Memory B cell (primary cell): ENCODE data around the gene ROR2.
"Not testable (repeated sequence)": the region's sequence is repeated elsewhere in the genome, so short reads cannot be mapped to it uniquely, and the experiment has no call there.

Source experiments
- ATAC-seq: fragments of 150-1000 bp; cut with Tn5 transposase; 2 replicates; pipeline ENCODE4 v1.10.0; 2021; ENCODE audit warnings: low read depth, mild to moderate bottlenecking, moderate library complexity
- DNase-seq, 2 donors: peaks; one replicate each; pipeline ENCODE4 v3.0.0; 2022; ENCODE audit warnings: low spot score in 2 of 2
- H3K27ac Mint-ChIP-seq: one replicate; pipeline ENCODE4 v1.8.0; 2022; ENCODE audit warnings: mild to moderate bottlenecking, moderate library complexity, mixed read lengths
- H3K27me3 Mint-ChIP-seq: one replicate; pipeline ENCODE4 v1.8.0; 2022; ENCODE audit warnings: mixed read lengths
- H3K36me3 Mint-ChIP-seq: one replicate; pipeline ENCODE4 v1.8.0; 2022; ENCODE audit warnings: mild to moderate bottlenecking, mixed read lengths
- H3K4me1 Mint-ChIP-seq: one replicate; pipeline ENCODE4 v1.8.0; 2022; ENCODE audit warnings: mixed read lengths
- H3K4me3 Mint-ChIP-seq: one replicate; pipeline ENCODE4 v1.8.0; 2022; ENCODE audit warnings: mild to moderate bottlenecking, moderate library complexity, mixed read lengths
- H3K9me3 Mint-ChIP-seq: one replicate; pipeline ENCODE4 v1.8.0; 2022; ENCODE audit warnings: mixed read lengths

ROR2 gene

GRCh38 chr9:91923145-91923544, 26.9 kb downstream of the ROR2 start:
- Mint-ChIP-seq H3K4me1 (peaks cover 5% of the 10 kb centered on the region), H3K36me3 (no peaks in the 10 kb centered on the region), H3K27ac (no peak overlapping the region), H3K9me3 (peaks cover 2% of the 10 kb centered on the region), H3K27me3 (peaks cover 21% of the 10 kb centered on the region), H3K4me3 (no peak overlapping the region)
- DNase-seq (no peak), ATAC-seq (no peak)

GRCh38 chr9:91921371-91921770, 28.7 kb downstream of the ROR2 start:
- H3K27me3 Mint-ChIP-seq: peaks cover 21% of the 10 kb centered on the region
- H3K4me3 Mint-ChIP-seq: no peak overlapping the region
- H3K9me3 Mint-ChIP-seq: peaks cover 2% of the 10 kb centered on the region
- H3K4me1 Mint-ChIP-seq: peaks cover 5% of the 10 kb centered on the region
- no peaks in the 10 kb centered on the region for H3K36me3 Mint-ChIP-seq
- DNase-seq (no peak), ATAC-seq (no peak)
- H3K27ac Mint-ChIP-seq: no peak overlapping the region

- DNase-seq (no peak), ATAC-seq (no peak)
- Mint-ChIP-seq H3K4me3 (no peak overlapping the region), H3K4me1 (peaks cover 5% of the 10 kb centered on the region), H3K9me3 (peaks cover 2% of the 10 kb centered on the region), H3K27ac (no peak overlapping the region), H3K27me3 (peaks cover 21% of the 10 kb centered on the region), H3K36me3 (no peaks in the 10 kb centered on the region)
Measured at GRCh38 chr9:91920630-91921350, 29.2 kb downstream of the ROR2 start.

- Mint-ChIP-seq H3K27me3 (peaks cover 15% of the 10 kb centered on the region), H3K4me3 (no peak overlapping the region), H3K9me3 (peaks cover 2% of the 10 kb centered on the region), H3K4me1 (peaks cover 5% of the 10 kb centered on the region), H3K27ac (no peak overlapping the region), H3K36me3 (no peaks in the 10 kb centered on the region)
- ATAC-seq (no peak), DNase-seq (no peak)
Measured at GRCh38 chr9:91919621-91920020, 30.4 kb downstream of the ROR2 start.

GRCh38 chr9:91917436-91917835, 32.6 kb downstream of the ROR2 start:
- ATAC-seq (no peak), DNase-seq (no peak)
- Mint-ChIP-seq H3K27me3 (peaks cover 9% of the 10 kb centered on the region), H3K27ac (no peak overlapping the region), H3K36me3 (no peaks in the 10 kb centered on the region), H3K4me1 (peaks cover 5% of the 10 kb centered on the region), H3K4me3 (no peak overlapping the region), H3K9me3 (peaks cover 2% of the 10 kb centered on the region)

GRCh38 chr9:91915524-91916263, 34.3 kb downstream of the ROR2 start:
- DNase-seq: no peak
- Mint-ChIP-seq H3K27ac (no peak overlapping the region), H3K4me1 (peaks cover 5% of the 10 kb centered on the region), H3K27me3 (peaks cover 6% of the 10 kb centered on the region), H3K4me3 (no peak overlapping the region), H3K36me3 (no peaks in the 10 kb centered on the region), H3K9me3 (no peaks in the 10 kb centered on the region)
- ATAC-seq: no peak

- H3K27me3 Mint-ChIP-seq: peaks cover 5% of the 10 kb centered on the region
- no peak overlapping the region for H3K4me3 Mint-ChIP-seq
- no peak overlapping the region for H3K27ac Mint-ChIP-seq
- no peak for DNase-seq
- H3K36me3 Mint-ChIP-seq: no peaks in the 10 kb centered on the region
- H3K4me1 Mint-ChIP-seq: no peaks in the 10 kb centered on the region
- no peaks in the 10 kb centered on the region for H3K9me3 Mint-ChIP-seq
- no peak for ATAC-seq
Measured at GRCh38 chr9:91914937-91915336, 35.1 kb downstream of the ROR2 start.

- Mint-ChIP-seq H3K27ac (no peak overlapping the region), H3K9me3 (no peaks in the 10 kb centered on the region), H3K4me1 (no peaks in the 10 kb centered on the region), H3K36me3 (no peaks in the 10 kb centered on the region), H3K4me3 (no peak overlapping the region), H3K27me3 (peaks cover 5% of the 10 kb centered on the region)
- DNase-seq (no peak), ATAC-seq (no peak)
Measured at GRCh38 chr9:91914404-91914803, 35.6 kb downstream of the ROR2 start.

- Mint-ChIP-seq H3K9me3 (no peaks in the 10 kb centered on the region), H3K36me3 (no peaks in the 10 kb centered on the region), H3K4me3 (no peak overlapping the region), H3K4me1 (no peaks in the 10 kb centered on the region), H3K27ac (no peak overlapping the region), H3K27me3 (peaks cover 5% of the 10 kb centered on the region)
- no peak for ATAC-seq
- no peak for DNase-seq
Measured at GRCh38 chr9:91913986-91914385, 36.0 kb downstream of the ROR2 start.

GRCh38 chr9:91913096-91913495, 36.9 kb downstream of the ROR2 start:
- no peaks in the 10 kb centered on the region for H3K4me1 Mint-ChIP-seq
- DNase-seq (no peak), ATAC-seq (no peak)
- peaks cover 4% of the 10 kb centered on the region for H3K27me3 Mint-ChIP-seq
- no peak overlapping the region for H3K27ac Mint-ChIP-seq
- no peak overlapping the region for H3K4me3 Mint-ChIP-seq
- no peaks in the 10 kb centered on the region for H3K36me3 Mint-ChIP-seq
- no peaks in the 10 kb centered on the region for H3K9me3 Mint-ChIP-seq

GRCh38 chr9:91911657-91912056, 38.4 kb downstream of the ROR2 start:
- H3K4me1 Mint-ChIP-seq: no peaks in the 10 kb centered on the region
- H3K36me3 Mint-ChIP-seq: no peaks in the 10 kb centered on the region
- H3K27me3 Mint-ChIP-seq: peaks cover 6% of the 10 kb centered on the region
- H3K9me3 Mint-ChIP-seq: no peaks in the 10 kb centered on the region
- ATAC-seq (no peak), DNase-seq (no peak)
- no peak overlapping the region for H3K4me3 Mint-ChIP-seq
- no peak overlapping the region for H3K27ac Mint-ChIP-seq

- H3K4me1 Mint-ChIP-seq: not testable (repeated sequence)
Measured at GRCh38 chr9:91909256-91909655, 40.8 kb downstream of the ROR2 start.

GRCh38 chr9:91908746-91909145, 41.3 kb downstream of the ROR2 start:
- no peak for DNase-seq
- Mint-ChIP-seq H3K4me3 (no peak overlapping the region), H3K4me1 (peaks cover 3% of the 10 kb centered on the region), H3K27me3 (peaks cover 6% of the 10 kb centered on the region), H3K27ac (no peak overlapping the region), H3K9me3 (no peaks in the 10 kb centered on the region), H3K36me3 (no peaks in the 10 kb centered on the region)
- no peak for ATAC-seq

More at GRCh38 chr9:91909256-91909655, 40.8 kb downstream of the ROR2 start:
- not testable (repeated sequence) for H3K36me3 Mint-ChIP-seq, ATAC-seq, DNase-seq, H3K27ac Mint-ChIP-seq, H3K4me3 Mint-ChIP-seq, H3K9me3 Mint-ChIP-seq, H3K27me3 Mint-ChIP-seq

GRCh38 chr9:91908293-91908623, 41.8 kb downstream of the ROR2 start:
- Mint-ChIP-seq H3K4me3 (no peak overlapping the region), H3K9me3 (no peaks in the 10 kb centered on the region), H3K36me3 (no peaks in the 10 kb centered on the region), H3K27ac (no peak overlapping the region), H3K4me1 (peaks cover 3% of the 10 kb centered on the region), H3K27me3 (peaks cover 6% of the 10 kb centered on the region)
- ATAC-seq (no peak), DNase-seq (no peak)
